HG03571 (cell line): ENCODE results near the gene UBASH3A.

Experiments used
- ATAC-seq: cut with Tn5 transposase; IDR thresholded peaks from one replicate; pipeline ENCODE4 v1.9.1; 2021; ENCODE audit not compliant: unreplicated experiment

Gene UBASH3A

GRCh38 chr21:42427809-42428419 is 24.2 kb downstream of the UBASH3A start:
- ATAC-seq = no peak

DNA sequence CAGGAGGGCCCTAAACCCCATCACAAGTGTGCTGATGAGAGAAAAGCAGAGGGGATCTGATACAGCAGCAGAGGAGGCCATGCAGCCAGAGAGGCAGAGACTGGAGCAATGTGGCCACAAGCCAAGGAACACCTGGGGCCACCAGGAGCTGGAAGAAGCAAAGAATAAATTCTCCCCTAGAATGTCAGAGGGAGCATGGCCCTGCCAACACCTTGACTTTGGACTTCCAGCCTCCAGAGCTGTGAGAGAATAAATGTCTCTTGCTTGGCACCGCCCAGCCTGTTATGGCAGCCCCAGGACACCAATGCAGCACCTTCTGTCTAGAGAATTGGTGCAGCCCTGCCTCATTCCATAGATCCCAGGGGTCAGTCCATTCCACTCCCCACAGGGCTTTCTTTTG is 25.3 kb downstream of the UBASH3A start:
- no peak for ATAC-seq

DNA sequence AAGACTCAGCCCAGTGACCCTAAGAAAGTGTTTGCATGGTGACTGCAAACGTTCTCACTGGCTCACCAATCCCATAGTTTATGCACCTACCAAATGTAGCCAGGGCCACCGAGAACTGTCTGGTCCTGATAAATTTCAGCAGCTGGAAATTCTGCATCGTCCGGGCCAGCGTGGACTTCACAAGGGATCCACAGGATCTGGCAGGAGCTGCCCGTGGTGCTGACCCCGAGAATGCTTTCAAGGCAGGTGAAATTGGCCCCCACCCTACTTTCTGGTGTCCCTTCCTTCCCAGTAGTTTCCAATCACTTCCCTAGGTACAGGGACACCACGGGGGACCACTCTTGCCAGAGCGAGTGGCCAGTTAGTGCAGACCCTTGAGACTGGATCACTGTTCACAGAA is 26.2 kb downstream of the UBASH3A start:
- ATAC-seq = no peak

- ATAC-seq = no peak
Observed at GRCh38 chr21:42430521-42430920, 26.8 kb downstream of the UBASH3A start.

DNA sequence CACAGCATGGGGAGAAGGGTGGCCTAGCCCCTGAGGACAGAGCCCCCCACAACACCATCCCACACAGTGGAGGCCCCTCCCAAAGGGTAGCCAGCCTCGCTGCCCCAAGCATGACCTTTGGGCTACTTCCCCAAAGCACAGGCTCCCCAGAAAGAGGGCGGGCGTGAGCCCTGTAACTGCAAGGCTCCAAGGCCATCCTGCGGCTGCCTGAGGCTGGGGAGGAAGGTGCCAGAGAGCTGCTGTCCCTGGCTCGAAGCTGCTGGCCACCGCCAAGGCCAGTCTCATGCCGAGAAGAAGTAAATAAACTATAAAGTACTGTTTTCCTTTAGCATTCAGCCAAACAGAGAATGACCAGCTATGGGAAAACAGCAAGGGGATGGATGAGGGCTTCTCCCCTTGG is 27.5 kb downstream of the UBASH3A start:
- ATAC-seq = no peak

DNA sequence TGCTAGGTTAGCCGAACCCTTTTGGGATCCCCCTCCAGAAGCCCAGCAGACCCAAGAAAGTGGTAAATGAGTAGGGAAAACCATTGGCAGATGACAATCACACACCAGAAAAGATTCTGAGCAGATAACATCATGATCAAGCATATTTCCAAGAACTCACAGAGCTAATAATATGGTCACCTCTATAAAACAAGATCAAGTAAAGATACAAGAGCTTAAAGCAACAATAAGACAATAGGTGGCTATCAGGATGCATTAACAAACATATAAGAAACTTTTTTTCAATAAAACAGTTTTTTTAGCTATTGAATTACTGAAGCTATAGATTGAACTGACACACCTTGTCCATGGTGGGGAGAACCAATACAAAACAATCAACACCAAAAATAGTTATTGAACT is 29.0 kb downstream of the UBASH3A start:
- ATAC-seq = no peak

DNA sequence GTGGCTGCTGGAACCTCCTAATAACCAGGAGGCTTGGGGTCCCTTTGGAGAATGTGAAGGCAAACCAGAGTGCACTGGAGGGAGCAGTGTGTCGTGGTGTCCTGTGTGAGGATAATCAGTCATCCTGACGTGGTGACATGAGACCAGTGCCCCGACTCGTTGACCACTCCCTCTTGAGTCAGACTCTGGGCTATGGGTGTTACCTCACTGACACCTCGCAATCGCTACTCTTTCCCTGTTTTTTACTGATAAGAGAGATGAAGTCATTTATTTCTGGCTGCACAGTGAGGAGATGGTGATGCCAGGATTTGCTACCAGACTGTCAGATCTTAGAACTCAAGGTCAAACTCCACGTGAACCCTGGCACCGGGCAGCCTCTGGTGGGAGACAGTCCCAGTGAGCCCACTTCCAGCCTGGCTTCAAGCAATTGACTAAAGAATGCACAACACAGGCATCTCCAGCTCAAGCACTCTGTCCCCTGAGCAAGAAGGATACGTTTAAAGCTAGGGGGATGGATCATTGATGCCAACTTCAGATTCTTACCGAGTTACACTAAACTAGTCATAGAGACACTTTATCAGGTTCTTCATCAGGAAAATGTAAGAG is 30.3 kb downstream of the UBASH3A start:
- no peak for ATAC-seq

GRCh38 chr21:42434884-42435283 is 31.2 kb downstream of the UBASH3A start:
- ATAC-seq = no peak

DNA sequence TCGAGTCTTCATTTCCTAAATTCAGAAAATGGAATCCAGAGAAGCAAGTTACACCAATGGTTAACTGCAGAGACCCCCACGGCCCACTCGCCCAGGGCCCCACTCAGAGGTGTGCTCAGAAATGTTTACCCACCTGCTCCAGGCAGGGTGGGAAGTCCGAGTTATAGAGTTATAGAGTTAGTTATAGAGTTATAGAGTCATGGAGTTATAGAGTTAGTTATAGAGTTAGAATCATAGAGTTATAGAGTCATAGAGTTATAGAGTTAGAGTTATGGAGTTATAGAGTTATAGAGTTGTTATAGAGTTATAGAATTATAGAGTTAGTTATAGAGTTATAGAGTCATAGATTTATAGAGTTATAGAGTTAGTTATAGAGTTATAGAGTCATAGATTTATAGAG is 31.7 kb downstream of the UBASH3A start:
- no peak for ATAC-seq

DNA sequence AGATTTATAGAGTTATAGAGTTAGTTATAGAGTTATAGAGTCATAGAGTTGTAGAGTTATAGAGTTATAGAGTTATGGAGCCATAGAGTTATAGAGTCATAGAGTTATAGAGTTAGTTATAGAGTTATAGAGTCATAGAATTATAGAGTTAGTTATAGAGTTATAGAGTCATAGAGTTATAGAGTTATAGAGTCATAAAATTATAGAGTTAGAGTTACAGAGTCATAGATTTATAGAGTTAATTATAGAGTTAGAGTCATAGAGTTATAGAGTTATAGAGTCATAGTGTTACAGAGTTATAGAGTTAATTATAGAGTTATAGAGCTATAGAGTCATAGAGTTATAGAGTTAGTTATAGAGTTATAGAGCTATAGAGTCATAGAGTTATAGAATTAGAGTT is 32.1 kb downstream of the UBASH3A start:
- ATAC-seq = no peak

DNA sequence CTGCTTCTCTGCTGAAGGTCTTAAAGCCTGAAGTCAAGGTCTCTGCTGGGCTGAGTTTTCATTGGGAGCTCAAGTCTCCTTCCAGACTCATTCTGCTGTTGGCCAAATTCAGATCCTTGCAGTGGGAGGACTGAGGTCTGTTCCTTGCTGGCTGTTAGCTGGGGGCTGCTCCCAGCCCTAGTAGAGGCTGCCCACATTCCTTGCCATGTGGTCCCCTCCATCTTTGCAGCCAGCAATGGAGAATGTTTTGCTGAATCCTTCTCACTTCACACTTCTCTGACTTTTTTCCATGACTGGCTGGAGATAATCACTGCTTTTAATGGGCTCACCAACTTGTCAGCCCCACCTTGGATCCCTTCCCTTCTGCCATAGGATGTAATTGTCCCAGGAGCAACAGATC is 33.2 kb downstream of the UBASH3A start:
- ATAC-seq = no peak

GRCh38 chr21:42437786-42438185 is 34.1 kb downstream of the UBASH3A start:
- ATAC-seq = no peak

- ATAC-seq = no peak
Observed at GRCh38 chr21:42438316-42439205, 34.9 kb downstream of the UBASH3A start.

DNA sequence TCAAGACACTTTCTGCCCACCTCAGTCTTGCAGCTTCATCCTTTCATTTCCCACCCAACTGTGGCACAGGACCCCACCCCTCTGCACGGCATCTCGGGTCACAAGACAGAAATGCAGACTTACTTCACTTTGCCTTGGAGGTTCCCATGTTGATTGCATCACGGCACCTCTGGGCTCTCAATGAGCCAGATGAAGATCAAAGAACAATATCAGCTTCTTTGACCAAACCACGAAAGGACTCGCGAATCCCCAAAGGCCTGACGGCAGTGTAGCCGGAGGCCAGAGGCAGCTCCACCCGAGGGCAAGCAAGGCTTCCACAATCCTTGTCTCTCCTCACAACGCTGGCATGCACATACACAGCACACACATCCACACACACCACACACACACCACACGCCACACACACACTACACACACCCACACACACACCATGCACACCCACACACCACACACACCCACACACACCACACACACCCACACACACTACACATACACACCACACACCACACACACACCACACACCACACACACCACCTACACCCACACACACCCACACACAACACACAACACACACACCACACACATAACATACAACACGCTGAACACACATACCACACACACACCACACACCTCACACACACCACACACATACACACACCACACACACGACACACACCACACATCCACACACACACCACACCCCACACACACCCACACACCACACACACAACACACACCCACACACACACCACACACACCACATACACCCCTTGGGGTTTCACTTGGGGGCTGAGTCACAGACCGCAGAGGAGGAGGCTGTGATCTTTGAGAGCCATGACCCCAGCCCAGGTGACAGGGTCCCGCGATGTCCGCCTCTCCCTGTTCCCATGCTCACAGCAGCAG is 35.8 kb downstream of the UBASH3A start:
- no peak for ATAC-seq

DNA sequence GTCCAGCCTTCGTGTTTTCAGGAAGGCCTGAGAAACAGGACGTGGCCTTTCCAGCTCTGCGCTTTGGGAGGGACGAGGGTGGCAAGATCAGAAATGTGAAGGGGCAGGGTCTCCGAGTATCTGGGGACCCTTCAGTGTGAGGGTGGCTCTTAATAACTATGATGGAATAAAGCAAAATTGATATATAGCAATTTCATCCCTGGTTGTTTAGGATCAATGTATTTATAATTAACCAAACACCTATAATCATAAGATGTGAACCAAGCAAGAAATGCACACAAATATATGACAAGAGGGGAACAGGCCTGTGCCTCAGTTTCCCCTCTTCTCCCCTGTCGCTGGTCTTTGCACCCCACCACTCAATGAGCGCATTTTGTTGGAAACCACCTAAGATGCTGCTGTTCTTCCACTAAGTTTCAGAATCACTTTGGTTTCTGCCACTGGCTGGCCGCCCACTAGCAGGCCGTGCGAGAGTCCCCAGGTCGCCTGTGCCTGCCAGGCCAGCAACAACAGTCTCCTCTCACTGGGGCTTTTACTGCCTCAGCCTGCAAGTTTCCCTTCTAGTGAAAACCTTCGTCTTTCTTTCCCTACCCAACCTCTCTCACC is 36.6 kb downstream of the UBASH3A start:
- peak; percentile 54 for ATAC-seq

GRCh38 chr21:42441963-42442362 is 38.3 kb downstream of the UBASH3A start:
- no peak for ATAC-seq

DNA sequence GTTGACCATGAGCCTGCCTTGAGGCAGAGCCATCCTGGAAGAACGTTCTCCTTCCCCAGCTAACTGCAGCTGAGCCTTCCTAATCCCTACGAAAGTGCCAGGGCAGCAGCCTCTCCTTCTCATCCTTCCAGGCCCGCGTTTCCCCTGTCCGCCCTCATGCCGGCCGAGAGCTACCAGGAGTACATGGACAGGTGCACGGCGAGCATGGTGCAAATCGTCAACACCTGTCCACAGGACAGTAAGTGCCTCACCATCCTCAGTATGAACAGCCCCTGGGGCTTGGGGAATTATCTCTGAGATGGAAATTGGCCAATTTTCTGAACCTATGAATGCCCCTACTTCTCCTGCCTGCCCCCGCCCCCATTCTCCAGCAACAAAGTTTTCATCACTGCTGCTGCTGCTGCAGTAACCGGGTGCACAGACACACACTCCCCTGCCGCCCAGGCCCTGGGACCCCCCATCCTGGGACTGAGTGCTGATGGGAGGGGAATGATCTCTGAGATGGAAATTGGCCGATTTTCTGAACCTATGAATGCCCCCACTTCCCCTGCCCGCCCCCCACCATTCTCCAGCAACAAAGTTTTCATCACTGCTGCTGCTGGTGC is 39.6 kb downstream of the UBASH3A start:
- ATAC-seq = no peak

DNA sequence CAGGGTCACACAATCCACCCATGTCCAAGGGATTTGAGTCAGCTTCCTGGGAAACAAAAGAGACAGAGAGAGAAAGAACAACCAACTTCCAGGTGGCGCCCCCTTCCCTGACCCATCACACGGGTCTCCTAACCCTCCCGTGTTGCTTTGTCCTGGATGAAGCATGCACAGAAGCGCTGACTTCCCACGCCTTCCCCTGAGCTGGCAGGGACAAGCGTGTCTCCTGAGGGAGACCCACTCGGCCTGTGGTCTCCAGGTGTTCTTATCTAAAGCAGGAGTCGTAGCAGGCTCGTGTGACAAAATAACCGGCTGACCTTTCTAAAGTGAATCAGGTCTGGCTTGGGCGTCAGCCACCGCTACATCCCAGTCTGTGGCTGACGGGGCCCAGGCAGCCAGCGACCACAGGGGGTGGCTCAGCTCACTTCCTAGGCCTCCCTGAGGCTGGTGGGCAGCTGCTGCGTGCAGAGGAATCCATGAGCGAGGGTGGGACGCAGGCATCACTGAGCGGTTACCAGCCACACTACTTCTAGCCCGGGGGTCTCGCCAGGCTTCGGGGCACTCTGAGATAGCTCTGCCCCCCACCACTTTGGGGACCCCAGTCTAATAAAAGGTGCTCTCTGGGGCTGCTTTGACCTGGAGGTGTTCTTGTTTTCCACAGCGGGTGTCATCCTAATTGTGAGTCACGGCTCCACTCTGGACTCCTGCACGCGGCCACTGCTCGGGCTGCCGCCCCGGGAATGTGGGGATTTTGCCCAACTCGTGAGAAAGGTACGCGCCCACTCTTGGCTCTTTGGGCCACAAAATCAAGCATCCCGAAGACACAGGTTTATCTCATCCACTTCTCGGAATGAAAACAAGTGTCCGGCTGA is 40.4 kb downstream of the UBASH3A start:
- no peak for ATAC-seq

DNA sequence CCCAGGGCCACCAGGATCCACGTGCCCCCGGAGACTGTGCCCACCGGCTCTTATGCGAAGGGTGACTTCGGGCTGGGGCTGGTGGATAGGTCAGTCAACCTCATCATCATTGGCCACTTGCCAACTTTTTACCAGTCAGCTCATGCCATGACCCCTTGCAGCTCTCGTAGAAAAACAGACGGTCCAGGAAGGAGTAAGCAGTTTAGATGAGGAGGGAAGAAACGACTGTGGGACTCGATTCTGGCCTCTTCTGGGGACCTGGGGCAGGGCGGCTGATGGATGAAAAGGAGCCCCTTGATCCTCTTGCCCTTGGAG is 41.0 kb downstream of the UBASH3A start:
- ATAC-seq = no peak

DNA sequence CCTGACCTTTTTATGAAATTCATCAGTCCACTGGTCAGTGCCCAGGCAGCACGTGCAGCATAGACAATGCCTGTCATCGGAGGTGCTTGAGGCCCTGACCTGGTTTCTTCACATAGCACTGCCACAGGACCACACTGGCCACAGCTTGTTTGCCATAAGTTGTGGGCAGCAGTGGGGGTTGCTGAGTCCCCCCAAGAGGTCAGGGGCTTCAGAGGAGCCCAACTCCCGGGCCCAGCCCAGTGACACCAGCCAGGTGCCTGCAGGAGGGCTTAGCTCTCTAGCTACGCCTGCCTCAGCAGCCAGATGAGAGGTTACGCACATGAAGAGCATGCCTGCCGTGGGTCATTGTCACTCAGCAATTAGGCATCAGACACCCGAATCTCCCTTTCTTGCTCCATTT is 41.6 kb downstream of the UBASH3A start:
- ATAC-seq = no peak
